HG02840 (cell line): ENCODE measurements around the gene C1QTNF6.

Experiments
- ATAC-seq: cut with Tn5 transposase; IDR thresholded peaks from one replicate; pipeline ENCODE4 v1.9.1; 2021; ENCODE audit warnings: mild to moderate bottlenecking, moderate library complexity, moderate number of reproducible peaks; ENCODE audit not compliant: unreplicated experiment, low FRiP score

Gene C1QTNF6

DNA sequence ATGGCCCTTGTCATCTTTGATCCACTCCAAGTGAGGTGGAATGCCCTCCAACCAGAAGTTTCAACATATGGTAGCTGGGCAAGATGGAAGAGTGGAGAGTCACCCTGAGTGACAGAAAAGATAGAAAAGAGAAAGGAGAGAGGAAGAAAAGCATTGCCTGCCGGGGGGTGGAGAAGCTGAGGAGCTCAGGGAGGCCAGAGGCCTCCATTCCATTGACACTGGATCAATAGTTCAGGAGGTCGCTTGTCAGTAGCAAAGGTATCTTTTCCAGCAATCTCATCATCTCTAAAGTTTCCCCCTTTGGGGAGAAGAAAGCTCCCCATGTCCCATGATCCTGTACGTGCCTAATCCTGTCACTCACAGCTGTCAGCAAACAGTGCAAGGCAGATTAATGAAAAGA is 6.7 kb upstream of the C1QTNF6 start:
- no peak for ATAC-seq

GRCh38 chr22:37193629-37194191 is 5.7 kb upstream of the C1QTNF6 start:
- ATAC-seq = no peak

- ATAC-seq = no peak
These were observed 4.7 kb upstream of the C1QTNF6 start for GRCh38 chr22:37192741-37193140.

DNA sequence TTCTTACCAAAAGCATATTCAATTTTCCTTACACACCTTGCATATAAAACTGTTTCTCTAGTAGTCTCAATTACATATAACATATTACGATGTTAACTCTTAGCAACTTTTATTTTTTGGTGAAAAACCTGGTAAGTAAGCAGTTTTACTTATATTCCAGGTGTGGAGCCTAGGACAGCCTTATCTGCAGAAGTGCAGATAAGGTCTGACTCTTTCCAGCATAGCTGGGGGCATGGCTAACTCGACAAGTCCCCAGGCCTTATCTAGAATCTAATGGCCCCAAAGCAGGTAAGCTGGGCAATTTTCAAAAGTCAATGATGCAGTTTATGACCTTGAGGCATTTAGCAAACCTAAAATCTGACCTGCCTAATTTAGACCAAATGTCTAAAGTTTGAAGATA is 4.2 kb upstream of the C1QTNF6 start:
- no peak for ATAC-seq

DNA sequence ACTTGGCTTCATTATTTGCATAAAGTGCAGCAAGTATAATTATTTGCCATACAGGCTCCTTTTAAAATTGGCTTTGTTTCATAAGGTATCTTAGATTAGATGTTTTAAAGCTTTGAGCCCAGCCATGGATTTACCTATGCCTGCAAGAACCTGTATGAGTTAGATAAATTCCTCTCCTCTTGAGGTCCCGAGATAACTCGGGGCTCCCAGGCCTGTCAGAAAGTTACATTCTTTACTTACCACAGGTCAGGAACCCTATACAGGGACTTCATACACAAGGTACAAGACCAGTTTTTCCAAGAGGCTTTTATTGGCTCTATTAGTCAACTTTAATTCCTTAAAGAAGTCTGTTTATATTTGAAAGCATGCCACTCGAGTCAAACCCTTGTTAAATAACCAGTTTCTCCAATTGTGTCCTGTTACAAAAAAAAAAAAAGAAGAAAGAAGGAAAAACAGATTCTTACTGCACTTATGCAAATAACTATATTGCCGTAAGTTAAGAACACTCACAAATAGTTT is 2.3 kb upstream of the C1QTNF6 start:
- ATAC-seq = no peak

GRCh38 chr22:37188901-37189466 is 937 bp upstream of the C1QTNF6 start:
- ATAC-seq = no peak

DNA sequence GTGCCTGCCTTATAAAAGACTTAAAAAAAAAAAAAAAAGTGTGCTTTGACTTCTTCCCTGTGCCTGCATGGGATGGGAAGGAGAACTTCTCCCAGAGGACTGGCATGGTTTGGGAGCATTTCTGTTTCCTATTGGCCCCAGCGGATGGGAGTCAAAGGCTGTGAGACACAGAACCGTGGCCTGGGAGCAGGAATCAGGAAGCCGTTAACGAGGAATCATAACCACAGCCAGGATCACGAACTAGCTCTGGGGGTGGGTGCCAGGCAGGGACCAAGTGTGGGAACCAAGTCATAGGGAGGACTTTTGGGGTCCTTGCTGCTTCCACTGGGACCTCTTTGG is 526 bp downstream of the C1QTNF6 start:
- no peak for ATAC-seq

GRCh38 chr22:37186997-37187522 is 987 bp downstream of the C1QTNF6 start:
- ATAC-seq = no peak

DNA sequence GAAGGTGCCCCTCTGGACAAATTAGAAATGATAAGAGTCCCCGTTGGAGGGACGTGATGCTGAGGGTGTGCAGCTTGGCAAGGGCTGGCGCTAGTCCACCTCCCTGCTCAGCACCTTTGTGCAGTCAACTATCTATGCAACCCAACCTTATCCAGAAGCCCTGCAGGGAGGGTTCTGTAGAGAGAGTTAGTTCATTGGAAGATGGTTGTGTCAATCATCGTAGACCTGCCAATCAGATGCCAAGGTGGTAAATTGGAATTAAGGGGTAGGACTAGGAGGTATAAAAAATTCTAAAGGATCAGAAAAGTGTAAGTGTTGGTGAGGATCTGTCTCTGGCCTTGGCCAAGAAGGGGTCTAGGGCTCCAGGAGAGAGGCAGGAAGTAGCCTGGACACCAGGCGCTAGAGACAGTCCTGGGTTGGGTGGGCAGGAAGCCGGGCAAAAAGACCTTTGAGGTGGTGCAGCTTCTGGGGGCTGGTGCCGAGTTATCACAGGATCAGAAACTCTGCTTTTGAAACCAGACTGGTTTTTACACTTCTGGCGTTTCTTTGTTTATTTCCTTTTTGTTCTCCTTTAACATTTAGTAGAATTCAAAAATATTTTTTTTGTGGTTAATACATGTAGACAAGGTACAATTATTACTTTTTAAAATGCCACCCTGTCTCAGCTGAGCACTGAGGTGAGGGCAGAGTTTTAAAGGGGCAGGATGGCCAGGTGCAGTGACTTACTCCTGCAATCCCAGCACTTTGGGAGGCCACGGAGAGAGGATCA is 1.6 kb downstream of the C1QTNF6 start:
- no peak for ATAC-seq

DNA sequence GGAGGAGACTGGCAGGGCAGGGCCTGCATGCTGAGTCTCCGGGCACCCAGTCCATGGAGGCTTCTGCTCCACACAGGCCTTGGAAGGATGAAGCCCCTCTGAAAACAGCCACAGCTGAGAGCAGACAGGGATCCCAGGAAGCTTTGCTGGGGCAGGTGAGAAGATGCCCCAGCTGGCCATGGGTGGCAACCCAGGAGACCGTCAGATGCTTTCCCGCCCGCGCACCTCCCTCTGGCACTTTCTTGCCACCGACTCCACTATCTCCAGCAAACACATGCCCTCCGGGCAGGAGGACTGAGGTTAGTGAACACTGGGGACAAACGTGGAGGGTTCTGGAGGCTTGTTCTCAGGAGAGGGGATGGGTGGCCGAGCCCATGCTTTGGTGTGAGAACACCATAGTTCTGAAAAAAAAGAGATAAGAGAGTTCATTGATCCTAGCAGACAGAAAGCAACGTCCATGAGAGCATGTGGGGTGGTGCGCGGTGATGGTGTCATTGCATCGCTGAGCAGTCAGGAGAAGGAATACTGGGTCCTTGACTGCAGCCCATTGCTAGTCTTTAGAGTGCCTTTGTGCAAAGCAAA is 2.3 kb downstream of the C1QTNF6 start:
- no peak for ATAC-seq

DNA sequence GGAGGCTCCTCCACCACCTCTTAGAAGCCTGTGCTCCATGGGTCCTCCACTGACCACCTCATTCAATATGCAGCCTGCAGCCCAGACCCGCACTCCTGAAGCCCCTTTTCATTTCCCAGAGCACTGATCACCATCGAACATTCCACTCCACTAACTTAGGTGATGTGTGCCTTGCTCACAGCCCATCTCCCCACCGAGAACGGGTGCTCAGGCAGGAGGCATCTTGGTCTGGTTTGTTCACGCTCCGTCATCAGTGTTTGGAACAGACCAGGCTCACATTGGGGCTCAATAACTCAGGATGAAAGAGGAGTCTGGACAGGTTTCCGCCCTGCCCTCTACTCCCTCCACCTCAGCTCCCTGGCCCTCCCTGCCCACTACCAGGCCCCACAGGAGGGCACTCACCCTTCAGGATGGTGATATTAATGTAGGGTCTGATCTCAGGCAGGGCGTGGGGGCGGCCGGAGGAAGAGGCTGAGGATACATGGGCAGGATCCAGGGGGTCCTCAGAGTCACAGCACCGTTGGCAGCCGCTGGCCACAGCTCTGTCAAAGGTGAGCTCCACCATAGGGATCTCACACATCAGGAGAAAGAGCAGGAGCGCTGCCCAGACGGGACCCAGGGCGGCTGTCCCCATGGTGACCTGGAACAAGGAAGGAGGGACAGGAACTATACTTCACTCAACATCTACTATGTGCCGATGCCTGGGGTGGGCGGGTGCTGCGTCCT is 3.1 kb downstream of the C1QTNF6 start:
- ATAC-seq = no peak

DNA sequence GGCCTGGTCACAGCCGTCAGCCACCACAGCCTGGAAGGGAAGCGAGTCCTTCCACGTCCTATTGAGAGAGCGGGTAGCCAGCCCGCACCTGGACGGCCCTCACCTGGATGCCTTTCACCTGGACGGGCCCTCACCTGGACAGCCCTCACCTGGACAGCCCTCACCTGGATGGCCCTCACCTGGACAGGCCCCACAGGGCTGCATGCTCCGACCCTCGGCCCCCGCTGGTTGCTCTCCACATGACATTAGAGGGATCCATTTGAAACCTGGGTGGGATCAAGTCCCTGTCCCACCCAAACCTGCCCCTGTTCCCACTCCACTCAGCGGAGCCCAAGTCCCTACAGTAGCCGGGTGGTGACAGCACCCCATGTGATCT is 3.7 kb downstream of the C1QTNF6 start:
- no peak for ATAC-seq

GRCh38 chr22:37183432-37184379 is 4.3 kb downstream of the C1QTNF6 start:
- no peak for ATAC-seq

DNA sequence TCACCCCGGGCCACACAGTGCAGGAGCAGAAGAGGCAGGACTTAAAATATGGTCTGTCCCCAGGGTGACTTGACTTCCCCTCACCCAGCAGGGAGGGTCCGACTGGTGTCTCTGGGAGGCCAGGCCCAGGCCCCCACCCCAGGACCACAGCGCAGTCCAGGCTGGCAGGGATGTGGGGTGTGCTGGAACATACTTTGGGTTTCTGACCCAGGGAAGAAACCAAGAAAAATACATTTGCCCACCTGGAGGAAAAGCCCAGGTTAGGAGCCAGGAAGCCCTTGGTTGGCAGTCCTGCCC is 5.2 kb downstream of the C1QTNF6 start:
- no peak for ATAC-seq

GRCh38 chr22:37182101-37182948 is 5.7 kb downstream of the C1QTNF6 start:
- ATAC-seq = no peak

DNA sequence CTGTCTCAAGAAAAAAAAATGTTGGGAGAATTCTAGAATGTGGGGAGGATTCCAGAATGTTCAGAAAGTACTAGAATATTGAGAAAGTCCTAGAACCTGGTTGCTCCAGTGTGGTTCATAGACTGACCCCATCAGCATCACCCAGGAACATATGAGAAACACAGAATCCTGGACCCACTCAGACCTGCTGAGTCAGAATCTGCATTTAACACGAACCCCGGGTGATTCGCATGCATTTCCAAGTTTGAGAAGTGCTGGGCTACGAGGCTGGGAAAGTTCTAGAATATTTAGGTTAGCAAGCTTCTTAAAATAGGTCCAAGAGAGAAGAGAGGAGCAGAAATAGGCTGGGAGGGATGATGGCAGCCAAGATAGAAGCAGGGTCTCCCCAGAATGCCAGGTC is 6.4 kb downstream of the C1QTNF6 start:
- no peak for ATAC-seq

GRCh38 chr22:37180531-37181231 is 7.4 kb downstream of the C1QTNF6 start:
- ATAC-seq = no peak

- no peak for ATAC-seq
These were observed 8.2 kb downstream of the C1QTNF6 start for GRCh38 chr22:37179622-37180420.
